Esophagus muscularis mucosa (tissue), 4 donors: ENCODE data around the gene TACC2.

Experiments used
- EP300 ChIP-seq: sonication (generic); formaldehyde crosslinking; IDR thresholded peaks from one replicate; pipeline ENCODE4 v1.6.1; 2017; ENCODE audit warnings: antibody characterized with exemption
- POLR2A ChIP-seq: fragments of 450-650 bp; IDR thresholded peaks from one replicate; pipeline ENCODE4 v1.6.1; 2017; ENCODE audit warnings: antibody characterized with exemption, moderate library complexity, mild to moderate bottlenecking, low read depth
- POLR2AphosphoS5 ChIP-seq, 2 donors: sonication (generic); formaldehyde crosslinking; IDR thresholded peaks; one replicate each; pipeline ENCODE4 v1.6.1; 2017; ENCODE audit warnings: antibody characterized with exemption in 2 of 2
- TF ChIP-seq, protein P1 (sequence below), 3 experiments: fragments of 200-600 bp in 2 of 3; fragments of 450-650 bp in 1 of 3; sonication (generic) in 2 of 3; IDR thresholded peaks; one replicate each; pipeline ENCODE4 v1.5.1; 2017 to 2019; ENCODE audit warnings: antibody characterized with exemption in 3 of 3, mild to moderate bottlenecking in 2 of 3, moderate library complexity in 1 of 3

DNA sequence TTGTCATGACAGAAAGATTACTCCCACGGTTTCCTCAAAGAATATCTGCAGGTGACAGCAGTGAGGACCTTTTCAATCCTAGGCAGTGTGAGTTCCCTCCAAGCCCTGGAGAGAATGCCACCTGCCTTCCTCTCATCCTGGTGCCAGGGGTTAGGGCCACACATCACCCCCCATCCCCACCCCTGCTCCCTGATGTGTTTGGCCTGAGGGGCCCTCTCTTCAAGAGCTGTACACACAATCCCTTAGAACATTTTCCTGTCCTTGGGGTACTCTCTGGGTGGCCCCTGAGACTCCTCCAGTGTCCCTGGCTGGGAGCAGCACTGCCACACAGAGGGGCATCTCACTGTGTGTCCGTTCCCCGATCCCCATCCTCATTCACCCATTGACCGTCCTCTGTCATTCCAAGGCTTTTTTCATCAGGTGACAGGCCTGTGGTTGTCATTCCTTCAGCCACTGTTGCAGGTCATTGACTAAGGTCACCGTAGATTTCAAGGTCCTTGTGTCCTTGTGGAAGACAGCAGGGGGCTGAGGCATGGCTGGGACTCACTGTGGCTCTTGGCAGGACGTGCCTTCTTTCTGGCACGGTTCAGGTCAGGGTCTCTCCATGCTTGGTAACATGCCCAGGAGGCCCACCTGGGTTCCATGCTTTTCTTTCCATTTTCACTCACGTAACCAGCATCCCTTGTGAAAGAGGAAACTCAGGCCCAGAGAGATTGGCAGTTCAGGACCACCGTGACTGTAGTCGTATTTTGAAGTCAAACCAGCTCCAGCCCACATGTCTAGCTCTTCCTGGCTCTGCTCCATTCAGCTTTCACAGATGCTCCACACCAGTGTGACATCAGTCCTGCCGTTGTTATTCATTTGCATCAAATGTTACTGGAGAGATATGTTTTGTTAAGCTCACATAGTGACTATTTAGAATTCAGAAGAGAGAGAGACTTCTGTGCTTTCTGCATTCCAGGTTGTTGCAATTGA lies 255.3 kb downstream of the TACC2 start:
- TF ChIP-seq, protein P1, sequence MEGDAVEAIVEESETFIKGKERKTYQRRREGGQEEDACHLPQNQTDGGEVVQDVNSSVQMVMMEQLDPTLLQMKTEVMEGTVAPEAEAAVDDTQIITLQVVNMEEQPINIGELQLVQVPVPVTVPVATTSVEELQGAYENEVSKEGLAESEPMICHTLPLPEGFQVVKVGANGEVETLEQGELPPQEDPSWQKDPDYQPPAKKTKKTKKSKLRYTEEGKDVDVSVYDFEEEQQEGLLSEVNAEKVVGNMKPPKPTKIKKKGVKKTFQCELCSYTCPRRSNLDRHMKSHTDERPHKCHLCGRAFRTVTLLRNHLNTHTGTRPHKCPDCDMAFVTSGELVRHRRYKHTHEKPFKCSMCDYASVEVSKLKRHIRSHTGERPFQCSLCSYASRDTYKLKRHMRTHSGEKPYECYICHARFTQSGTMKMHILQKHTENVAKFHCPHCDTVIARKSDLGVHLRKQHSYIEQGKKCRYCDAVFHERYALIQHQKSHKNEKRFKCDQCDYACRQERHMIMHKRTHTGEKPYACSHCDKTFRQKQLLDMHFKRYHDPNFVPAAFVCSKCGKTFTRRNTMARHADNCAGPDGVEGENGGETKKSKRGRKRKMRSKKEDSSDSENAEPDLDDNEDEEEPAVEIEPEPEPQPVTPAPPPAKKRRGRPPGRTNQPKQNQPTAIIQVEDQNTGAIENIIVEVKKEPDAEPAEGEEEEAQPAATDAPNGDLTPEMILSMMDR (IDR thresholded peaks at IDR 0.05): no peak
- TF ChIP-seq POLR2A: no peak
- no peak for TF ChIP-seq EP300
- TF ChIP-seq POLR2AphosphoS5 (IDR thresholded peaks at IDR 0.05): no peak
